Muscle of leg (tissue), 11 donors: Measurements from ENCODE around the gene PRSS3. TPM values are rescaled to one million over a fixed set of nuclear protein-coding genes. Genes with fewer than 3 reads are reported as not detected.
"Not testable (repeated sequence)": the region's sequence is repeated elsewhere in the genome, so short reads cannot be mapped to it uniquely, and the experiment has no call there.

ENCODE experiments used
- DNase-seq: peaks from one replicate; pipeline ENCODE4 v3.0.0; 2013
- H3K27ac ChIP-seq: one replicate; pipeline ENCODE4 v1.5.1; 2013; ENCODE audit warnings: mild to moderate bottlenecking, low read length, control low read depth
- H3K27me3 ChIP-seq: one replicate; pipeline ENCODE4 v1.6.1; 2013; ENCODE audit warnings: low read length; ENCODE audit not compliant: control insufficient read depth, insufficient read depth
- H3K36me3 ChIP-seq: one replicate; pipeline ENCODE4 v1.6.1; 2013; ENCODE audit warnings: low read length; ENCODE audit not compliant: control insufficient read depth, insufficient read depth
- H3K4me1 ChIP-seq: one replicate; pipeline ENCODE4 v1.6.1; 2013; ENCODE audit warnings: low read length; ENCODE audit not compliant: control insufficient read depth, insufficient read depth
- H3K4me3 ChIP-seq: one replicate; pipeline ENCODE4 v1.5.1; 2013; ENCODE audit warnings: low read length, control low read depth
- H3K9me3 ChIP-seq: replicated peaks from 2 replicates; pipeline ENCODE4 v1.6.1; 2013; ENCODE audit warnings: low read depth, low read length; ENCODE audit not compliant: control insufficient read depth
- WGBS: methylation state at CpG from one replicate; pipeline ENCODE4 v1.1.5; 2013; ENCODE audit warnings: missing lambda C conversion rate; ENCODE audit not compliant: insufficient coverage; 5-methylcytosine and 5-hydroxymethylcytosine counted together
- polyA plus RNA-seq, 8 donors: library from polyadenylated mRNA; unstranded; fragments of 120-200 nt; gene quantifications; one replicate each; pipeline versions ENCODE4 v1.2.1 to v1.2.3, GENCODE V29; 2013; ENCODE audit warnings: inconsistent platforms in 1 of 8, low replicate concordance in 1 of 8; ENCODE audit not compliant: insufficient read length in 8 of 8, insufficient read depth in 1 of 8
- total RNA-seq: library from RNA; stranded (reverse); fragments of 120-200 nt; gene quantifications from one replicate; pipeline ENCODE4 v1.2.4, GENCODE V29; 2013

The PRSS3 gene
- total and polyA plus RNA-seq, 9 donors = 0.09 to 3.2 (median 0.37) TPM; not detected in 2

DNA sequence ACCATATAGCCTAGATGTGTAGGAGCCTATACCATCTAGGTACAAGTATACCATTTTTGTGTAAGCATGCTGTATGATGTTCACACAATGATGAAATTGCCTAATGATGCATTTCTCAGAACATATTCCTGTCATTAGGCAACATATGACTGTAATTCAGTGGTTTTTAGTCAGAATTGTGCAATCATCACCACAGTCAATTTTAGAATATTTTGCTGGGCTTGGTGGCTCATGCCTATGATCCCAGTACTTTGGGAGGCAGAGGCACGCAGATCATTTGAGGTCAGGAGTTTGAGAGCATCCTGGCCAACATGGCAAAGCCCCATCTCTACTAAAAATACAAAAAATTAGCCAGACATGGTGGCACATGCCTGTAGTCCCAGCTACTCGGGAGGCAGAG is 40.9 kb downstream of the PRSS3 start:
- WGBS = no CpG with 5 or more reads among the region's 2 CpGs
- not testable (repeated sequence) for H3K27ac ChIP-seq, DNase-seq, H3K4me3 ChIP-seq, H3K4me1 ChIP-seq, H3K36me3 ChIP-seq, H3K27me3 ChIP-seq, H3K9me3 ChIP-seq

DNA sequence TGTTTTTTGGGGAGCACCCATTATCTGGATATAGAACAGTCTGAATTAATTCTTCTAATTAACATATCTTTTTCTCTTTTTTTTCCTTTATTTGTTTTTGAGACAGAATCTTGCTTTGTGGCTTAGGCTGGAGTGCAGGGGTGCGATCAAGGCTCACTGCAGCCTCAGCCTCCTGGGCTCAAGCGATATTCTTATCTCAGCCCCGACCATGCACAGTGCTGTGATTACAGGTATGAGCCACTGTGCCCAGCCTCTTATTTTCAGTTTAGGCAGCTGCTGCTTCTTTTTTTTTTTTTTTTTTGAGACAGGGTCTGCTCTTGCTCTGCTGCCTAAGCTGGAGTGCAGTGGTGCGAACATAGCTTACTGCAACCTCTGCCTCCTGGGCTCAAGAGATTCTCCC is 41.8 kb downstream of the PRSS3 start:
- H3K4me1 ChIP-seq = peaks cover 2% of the 10 kb centered on the region
- no peaks in the 10 kb centered on the region for H3K9me3 ChIP-seq
- no peak overlapping the region for H3K4me3 ChIP-seq
- peaks cover 2% of the 10 kb centered on the region for H3K36me3 ChIP-seq
- no peaks in the 10 kb centered on the region for H3K27me3 ChIP-seq
- DNase-seq = no peak
- H3K27ac ChIP-seq = no peak overlapping the region
- WGBS = 83% methylated on average over 3 of the region's 4 CpGs

DNA sequence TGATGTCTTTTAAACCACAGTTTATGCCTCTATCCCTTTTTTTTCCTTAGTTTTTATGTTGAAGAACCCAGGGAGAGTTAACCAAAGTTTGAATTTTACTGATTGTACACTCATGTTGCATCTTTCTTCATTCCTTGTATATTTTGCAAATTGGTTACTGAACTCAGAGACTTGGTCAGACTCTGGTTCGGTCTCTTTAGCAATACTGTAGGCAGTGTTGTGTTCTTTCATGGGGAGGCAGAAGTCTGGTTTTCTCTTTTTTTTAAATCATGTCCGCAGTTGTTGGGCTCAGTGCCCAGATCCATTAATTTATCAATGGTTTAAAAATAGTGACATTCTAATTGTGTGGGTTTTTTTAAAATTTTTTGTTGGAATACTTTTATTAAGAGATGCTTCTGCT is 45.0 kb downstream of the PRSS3 start:
- no peak overlapping the region for H3K4me3 ChIP-seq
- peaks cover 2% of the 10 kb centered on the region for H3K36me3 ChIP-seq
- no peaks in the 10 kb centered on the region for H3K9me3 ChIP-seq
- WGBS = no CpG with 5 or more reads among the region's 2 CpGs
- no peak overlapping the region for H3K27ac ChIP-seq
- H3K27me3 ChIP-seq = no peaks in the 10 kb centered on the region
- no peak for DNase-seq
- peaks cover 8% of the 10 kb centered on the region for H3K4me1 ChIP-seq

GRCh38 chr9:33843312-33843961 is 48.1 kb downstream of the PRSS3 start:
- Histone ChIP-seq H3K27me3 (no peaks in the 10 kb centered on the region), H3K9me3 (no peaks in the 10 kb centered on the region), H3K36me3 (peaks cover 2% of the 10 kb centered on the region), H3K27ac (no peak overlapping the region), H3K4me3 (no peak overlapping the region), H3K4me1 (peaks cover 8% of the 10 kb centered on the region)
- WGBS = no CpG with 5 or more reads among the region's 5 CpGs
- DNase-seq = no peak

DNA sequence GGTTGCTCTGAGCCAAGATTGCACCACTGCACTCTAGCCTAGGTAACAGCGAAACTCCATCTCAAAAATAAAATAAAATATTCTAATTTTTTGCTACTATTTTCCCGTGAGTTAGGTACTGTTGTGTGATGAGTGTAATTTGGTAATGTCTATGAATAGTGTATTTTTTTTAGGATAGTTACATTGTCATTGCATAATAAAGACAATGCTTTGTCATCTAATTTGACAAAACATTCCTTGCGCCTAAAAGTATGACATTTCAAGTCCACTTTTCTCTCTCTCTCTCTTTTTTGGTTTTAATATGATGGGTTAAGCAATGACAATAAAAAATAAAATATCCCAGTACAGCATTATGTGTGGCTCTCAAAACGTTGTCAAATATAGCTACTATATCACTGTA is 50.9 kb downstream of the PRSS3 start:
- DNase-seq = no peak
- Histone ChIP-seq H3K27me3 (no peaks in the 10 kb centered on the region), H3K4me3 (no peak overlapping the region), H3K9me3 (no peaks in the 10 kb centered on the region), H3K36me3 (no peaks in the 10 kb centered on the region), H3K27ac (no peak overlapping the region), H3K4me1 (peaks cover 8% of the 10 kb centered on the region)
- WGBS = no CpG with 5 or more reads among the region's 4 CpGs

GRCh38 chr9:33847894-33848205 is 52.5 kb downstream of the PRSS3 start:
- not testable (repeated sequence) for H3K36me3 ChIP-seq, H3K27ac ChIP-seq, H3K27me3 ChIP-seq, DNase-seq, H3K4me3 ChIP-seq, H3K9me3 ChIP-seq
- peaks cover 12% of the 10 kb centered on the region for H3K4me1 ChIP-seq
- no CpG with 5 or more reads among the region's 3 CpGs for WGBS

Other genes with a start within 250 kb of the PRSS3 start
- gene UBE2R2, start 21.6 kb downstream of the PRSS3 start, total RNA-seq = 18.2 TPM
- gene UBE2R2, start 21.6 kb downstream of the PRSS3 start, polyA plus RNA-seq = 10 to 100 TPM; 37.8 to 48.5 (median 41.1) TPM